Measurements from ENCODE around the gene COBLL1.

COBLL1 gene

DNA sequence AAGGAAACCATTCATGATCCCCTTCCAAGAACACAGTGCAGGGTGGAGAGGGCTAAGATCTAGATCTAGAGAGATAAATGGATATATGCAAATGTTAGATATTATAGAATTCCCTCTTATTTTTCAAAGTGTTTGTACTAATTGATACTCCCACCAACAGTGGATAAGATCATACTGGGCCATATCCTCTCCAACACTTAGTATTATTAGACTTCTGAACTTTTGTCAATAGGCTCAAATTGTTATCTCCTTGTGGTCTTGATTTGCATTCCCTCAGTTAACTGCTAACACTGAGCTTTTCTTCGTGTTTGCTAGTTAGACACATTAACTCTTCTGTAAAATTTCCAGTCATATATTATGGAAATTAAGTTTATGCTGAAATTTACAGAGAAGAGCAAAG, 163.9 kb downstream of the COBLL1 start:
- DNase-seq (ENCODE audit: low spot score): no peak

DNA sequence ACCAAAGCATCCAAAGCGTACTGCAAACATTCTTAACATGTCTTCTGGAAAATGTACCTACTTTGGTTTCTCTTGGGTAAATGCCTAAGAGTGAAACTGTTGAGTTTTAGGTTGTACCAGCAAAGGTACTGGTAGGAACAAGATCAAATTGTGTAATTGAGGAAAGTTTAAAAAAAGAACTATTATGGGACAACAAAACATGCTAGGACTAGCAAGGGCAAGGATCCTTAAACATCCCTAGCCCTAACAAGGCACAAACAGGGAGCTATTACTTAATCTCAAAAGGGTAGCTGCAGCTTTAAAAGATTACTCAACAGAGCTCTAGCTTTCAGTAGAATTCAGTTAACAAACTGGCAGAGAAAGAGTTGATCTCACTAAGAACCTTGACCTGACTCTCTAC, 164.4 kb downstream of the COBLL1 start:
- no peak for DNase-seq (ENCODE audit: low spot score)

DNA sequence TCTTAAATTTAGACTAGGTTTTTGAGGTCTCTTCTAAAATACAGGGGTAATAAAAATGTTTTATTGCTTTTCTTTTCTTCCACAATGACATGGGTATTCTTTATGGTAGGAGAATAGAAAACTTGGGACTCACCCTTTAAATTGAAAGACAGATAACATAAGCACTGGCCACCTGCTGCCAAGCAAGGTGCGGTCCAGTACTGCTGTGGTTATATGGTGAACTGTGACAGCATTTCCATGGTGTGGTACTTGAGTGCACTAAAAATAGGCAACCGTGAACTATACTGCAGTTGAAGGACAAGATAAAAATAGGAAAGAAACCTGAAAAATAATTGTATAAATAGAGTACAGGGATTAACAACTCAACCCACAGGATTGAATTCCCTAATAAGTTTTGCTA, 165.9 kb downstream of the COBLL1 start:
- no peak for DNase-seq (ENCODE audit: low spot score)

DNA sequence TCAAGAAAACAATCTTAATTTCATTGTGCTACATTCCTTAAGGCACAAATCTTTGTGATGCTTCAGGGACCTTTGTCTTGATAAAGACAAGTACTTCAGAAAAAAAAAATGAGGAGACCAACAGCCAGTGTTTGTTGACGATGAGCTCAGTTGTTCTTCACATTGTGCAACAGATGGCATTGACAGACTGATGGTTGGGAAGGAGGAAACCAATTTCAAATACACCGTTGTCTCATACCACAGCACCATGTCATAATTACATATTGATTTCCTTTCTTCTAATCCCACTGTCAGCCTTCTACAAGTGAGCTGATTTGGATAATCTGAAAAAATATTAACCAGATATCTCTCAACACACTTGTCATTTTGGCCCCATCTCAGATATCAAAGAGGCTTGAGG, 166.6 kb downstream of the COBLL1 start:
- no peak for DNase-seq (ENCODE audit: low spot score)

DNA sequence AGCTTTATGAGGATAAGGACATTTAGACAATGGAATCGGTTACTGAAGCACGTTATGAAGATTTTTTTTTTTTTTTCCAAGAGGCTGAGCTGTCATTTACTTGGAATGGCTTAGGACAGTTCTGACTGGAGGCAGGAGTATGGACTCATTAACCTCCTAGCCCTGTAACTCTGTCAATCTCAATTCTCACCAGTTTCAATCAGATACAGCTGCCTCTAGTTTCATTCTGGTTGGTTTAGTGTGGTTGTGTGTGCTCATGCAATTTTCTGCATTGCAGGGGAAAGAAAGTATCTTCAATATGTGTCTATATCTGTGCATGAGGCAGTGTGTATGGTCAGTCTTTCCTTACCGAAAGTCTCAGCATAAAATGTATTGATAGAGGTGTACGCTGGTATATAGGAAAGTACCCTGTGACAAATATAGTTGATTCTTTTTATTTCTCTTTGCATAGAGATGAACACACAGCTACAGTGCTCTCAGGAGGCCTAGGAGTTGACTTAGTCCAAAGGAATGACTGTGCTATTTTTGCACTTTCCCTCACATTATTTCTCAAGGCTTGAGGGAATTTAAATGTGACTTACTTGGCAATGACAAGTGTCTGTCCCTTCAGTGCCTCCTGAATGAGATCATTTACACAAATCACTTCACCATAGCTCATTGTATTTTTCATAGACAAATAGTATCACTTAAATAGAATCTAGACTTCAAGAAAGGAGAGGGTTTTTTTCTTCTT, 169.8 kb downstream of the COBLL1 start:
- no peak for DNase-seq (ENCODE audit: low spot score)

DNA sequence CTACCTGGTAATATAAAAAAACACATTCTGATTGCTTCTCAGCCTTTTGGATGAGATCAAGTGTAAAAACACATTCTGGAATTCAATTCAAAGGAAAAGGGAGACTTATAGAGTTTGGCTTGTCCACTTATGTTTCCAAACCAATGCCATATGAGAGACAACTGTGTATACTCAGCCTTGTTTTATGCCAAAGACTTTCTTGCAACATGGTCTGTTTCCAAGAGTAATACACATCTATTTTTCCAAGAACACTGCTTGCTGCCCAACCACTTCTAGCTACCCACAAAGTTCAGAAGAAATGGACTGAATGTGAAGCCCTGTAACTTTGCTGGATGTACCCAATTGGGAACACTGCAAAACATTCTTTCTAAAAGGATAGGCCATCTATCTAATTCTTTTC, 172.3 kb downstream of the COBLL1 start:
- DNase-seq (ENCODE audit: low spot score): no peak

DNA sequence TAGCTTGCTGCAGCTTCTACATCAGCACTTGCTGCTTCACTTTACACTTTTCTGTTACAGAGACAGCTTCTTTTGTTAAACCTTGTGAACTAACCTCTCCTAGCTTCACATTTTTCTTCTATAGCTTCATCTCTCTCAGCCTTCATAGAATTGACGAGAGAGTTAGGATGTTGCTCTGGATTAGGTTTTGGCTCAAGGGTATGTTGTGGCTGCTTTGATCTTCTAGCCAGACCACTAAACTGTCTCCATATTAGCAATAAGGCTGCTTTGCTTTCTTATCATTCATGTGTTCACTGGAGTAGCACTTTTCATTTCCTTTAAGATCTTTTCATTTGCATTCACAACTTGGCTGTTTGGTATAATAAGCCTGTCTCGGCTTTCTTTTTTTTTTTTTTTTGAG, 174.1 kb downstream of the COBLL1 start:
- no peak for DNase-seq (ENCODE audit: low spot score)

DNA sequence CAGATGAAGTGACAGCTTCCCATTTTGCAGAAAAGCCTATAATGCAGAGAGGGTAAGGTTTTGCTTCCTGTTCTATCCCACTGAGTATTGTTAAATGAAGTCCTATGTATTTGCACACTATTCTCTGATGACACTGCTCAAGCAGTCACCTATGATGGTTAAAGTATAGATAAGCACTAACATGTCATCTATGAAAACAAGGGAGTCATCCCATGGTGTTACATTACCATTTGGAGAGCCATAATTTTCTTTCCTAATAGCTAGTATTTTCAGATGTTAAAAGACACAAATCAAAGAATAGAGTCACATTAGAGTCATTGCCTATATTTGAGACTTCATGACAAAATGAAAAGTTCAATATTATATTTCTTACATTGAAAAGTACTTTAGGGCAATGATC, 177.6 kb downstream of the COBLL1 start:
- no peak for DNase-seq (ENCODE audit: low spot score)

DNA sequence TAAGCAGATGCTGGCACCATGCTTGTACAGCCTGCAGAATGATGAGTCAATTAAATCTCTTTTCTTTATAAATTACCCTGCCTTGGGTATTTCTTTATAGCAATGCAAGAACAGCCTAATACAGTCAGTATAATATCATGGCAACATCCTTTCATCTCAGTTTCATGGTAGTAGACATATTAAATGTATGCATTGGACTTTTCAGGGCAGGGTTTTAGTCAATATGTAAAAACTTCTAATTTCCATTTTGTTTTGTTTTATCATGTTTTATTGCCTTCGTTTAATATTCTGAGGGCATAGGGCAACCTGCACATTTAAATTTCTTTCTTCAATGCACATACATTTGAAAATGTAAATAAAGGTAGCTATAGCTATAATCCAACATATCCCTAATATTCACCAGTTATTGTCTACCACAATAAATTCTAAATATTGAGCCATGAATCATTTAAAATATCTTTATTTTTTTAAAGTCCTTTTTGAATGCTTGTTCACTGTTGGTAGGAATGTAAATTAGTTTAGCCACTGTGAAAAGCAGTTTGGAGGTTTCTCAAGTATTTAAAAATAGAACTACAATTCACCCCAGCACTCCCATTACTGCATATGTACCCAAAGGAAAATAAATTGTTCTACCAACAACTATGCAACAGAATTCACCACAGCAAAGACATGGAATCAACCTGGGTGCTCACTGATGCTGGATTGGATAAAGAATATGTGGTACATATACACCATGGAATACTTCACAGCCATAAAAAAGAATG, 178.6 kb downstream of the COBLL1 start:
- no peak for DNase-seq (ENCODE audit: low spot score)

DNA sequence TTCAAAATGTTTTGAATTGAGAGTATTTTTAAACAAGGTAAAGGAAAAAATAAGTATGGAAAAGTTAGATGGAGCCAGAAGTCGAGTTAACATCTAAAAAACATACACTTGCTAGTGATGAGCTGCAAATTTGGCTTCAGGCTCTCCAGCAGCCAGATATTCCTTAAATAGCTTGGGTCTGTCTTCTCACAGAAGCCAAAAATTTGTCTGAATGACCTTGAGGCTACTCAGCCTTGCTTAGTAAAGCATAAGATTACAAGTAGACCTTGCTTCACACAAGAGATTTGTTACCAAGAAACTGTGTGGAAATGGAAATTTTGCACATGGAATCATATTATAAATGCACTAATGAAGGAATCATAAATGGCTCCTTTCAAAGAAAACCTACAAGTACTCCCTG, 179.6 kb downstream of the COBLL1 start:
- DNase-seq (ENCODE audit: low spot score): no peak

DNA sequence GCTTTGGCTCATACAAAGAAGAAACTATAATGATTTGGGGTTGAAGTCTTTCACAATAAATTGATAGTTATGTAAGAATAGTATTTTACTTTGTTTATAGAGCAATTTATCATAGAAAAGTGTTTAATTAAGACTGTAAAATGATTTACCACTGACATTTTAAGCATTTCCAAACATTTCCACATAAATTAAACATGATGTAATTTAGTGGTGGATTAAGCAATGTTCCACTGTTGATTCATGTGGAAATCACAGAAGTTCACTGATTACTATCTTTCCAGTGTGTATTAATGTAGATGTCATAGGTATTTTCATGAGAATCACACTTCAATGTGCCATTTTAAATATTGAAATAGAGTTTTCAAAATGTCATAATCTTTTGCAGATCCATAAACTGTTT, 180.3 kb downstream of the COBLL1 start:
- DNase-seq (ENCODE audit: low spot score): no peak

DNA sequence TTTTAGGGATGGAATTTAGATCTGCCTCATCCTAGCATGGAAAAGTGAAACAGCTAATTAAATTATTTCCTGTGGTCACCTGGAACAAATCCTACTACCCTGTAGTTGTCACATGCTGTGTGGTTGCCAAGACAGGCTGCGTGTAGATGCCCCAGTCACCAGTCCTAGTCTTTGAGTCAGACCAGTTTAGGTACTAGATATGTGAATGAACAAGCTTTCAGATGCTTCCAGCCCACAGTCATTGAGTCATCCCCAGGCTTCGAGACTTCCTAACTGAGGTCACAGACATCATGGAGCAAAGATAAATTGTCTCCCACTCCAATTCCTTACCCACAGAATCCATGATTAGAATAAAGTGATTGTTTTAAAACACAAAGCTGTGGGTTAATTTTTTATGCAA, 184.5 kb downstream of the COBLL1 start:
- no peak for DNase-seq (ENCODE audit: low spot score)

DNA sequence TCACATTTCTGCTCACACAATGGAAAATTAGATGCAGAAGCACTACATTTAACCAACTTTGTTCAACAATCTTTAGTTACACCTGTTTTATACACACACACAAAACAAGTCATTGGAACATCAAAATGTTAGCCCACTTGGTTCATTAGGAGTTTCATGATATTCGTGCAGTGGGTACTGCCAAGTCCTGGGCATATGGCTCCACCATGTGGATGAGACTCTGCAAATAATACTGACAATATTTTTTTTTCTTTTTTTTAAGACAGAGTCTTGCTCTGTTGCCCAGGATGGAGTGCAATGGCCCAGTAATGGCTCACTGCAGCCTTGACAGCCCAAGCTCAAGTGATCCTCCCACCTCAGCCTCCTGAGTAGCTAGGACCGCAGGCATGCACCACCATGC, 185.9 kb downstream of the COBLL1 start:
- DNase-seq (ENCODE audit: low spot score): no peak

DNA sequence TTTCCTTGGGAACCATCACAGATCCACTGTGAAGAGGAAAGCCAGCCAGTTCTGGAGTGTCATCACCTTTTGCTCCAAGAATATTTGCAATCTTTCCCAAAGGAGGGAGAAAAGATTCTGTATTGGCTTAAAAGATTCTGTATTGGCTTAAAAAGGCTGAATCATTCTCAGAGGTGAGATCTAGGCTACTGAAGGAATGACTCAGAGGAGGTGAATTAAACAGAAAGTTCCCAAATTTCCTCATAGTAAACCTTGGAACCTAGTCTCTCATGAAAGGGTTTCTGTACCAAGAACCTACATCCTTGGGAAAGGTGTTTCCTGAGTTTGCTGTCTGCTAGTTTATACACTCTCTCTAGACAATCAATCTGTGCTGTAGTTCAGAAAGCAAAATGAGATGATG, 186.3 kb downstream of the COBLL1 start:
- no peak for DNase-seq (ENCODE audit: low spot score)

DNA sequence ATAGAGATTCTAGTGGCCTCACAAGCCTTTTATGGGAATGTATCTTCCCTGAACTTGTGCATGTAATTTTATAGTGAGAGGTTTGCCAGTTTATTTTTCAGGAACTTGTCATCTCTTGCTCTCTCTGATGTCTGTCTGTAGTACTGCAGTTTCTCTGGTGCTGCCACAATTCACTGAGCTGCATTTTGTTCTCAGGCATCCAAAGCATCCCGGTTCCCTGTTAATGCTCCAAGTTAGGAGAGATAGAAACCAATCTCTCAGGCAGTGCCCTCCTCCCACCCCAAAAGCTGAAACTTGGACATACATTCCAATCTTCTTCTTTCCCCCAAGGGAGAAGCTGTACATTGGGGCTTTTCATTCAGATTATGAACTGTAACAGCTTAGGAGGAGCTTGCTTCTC, 190.3 kb downstream of the COBLL1 start:
- no peak for DNase-seq (ENCODE audit: low spot score)

DNA sequence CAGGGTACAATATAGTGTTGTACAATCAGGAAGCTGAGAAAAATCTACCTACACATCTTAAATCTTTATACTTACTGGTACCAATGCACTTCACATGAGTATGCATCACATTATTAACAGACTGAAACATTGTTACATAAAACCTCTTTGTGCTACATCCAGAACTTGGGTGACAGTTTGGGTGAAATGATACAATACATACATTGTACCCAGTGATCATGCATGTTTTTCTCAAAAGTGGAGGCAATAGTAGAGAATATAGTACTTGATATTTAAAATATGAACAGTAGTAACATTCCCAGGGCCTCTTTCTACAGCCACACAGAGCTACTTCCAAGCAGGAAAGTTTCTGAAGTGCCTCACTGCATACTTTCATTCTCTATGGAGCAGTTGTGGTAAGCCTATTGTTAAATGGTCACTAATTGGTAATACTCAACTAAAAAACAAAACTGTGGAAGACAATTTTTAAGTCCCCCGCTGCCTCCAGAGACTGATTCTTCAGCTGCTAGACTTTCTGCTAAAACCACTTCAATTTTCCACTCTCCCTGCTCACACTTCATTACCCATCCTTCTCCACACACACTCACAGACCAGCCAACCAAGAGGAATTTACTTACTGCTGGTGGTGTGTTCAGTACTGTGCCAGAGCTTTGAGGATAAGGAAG, 197.5 kb downstream of the COBLL1 start:
- DNase-seq (ENCODE audit: low spot score): no peak

DNA sequence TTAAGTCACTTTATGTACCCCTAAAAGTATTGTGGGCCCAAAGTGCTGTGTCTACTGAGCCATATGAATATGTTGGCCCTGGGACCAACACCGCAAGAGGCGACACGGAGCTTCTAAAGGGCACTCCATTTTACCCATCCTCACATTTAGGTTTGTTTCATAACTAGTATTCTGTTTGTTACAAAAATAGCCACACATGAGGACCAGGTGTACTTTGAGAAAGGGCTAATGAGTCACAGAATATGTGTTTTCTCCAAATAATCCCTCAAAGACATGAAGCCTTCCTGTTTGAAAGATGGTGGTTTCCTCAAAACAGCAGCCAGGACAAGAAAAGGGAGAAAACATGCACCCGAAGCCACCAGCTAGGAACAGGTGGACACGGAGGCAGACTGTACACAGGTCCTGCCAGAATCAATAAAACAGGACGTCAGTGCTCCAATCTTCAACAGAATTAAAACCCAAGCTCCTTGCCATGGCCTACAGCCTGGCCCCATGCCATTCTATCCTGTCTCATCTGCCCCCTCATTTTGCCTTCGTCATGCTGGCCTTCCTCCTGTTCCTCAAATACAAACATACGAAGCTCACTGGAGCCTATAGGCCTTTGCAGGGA, 198.6 kb downstream of the COBLL1 start:
- DNase-seq (ENCODE audit: low spot score): no peak

DNA sequence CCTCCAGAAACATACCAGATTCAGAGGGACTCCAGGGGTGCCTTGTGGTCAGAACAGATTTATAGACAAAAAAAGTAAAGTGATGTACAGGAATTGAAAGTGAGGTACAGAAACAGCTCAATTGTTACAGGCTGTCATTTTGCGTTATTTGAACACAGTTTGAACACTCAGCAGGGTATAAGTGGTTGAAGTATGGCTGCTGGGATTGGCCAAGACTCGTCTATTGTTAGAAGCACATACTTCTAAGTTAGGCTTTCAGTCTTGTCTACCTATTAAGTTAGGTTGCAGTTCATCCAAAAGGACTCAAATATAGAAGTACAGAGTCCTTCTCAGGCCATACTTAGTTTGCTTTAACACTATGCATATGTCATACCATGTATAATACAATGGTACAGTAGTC, 199.4 kb downstream of the COBLL1 start:
- no peak for DNase-seq (ENCODE audit: low spot score)

All from LoVo (cell line).